Transverse colon (tissue), 4 donors: ENCODE measurements around the gene SLX4IP. TPM values are rescaled to one million over a fixed set of nuclear protein-coding genes. Genes with fewer than 3 reads are reported as not detected.
"Not testable (repeated sequence)": the region's sequence is repeated elsewhere in the genome, so short reads cannot be mapped to it uniquely, and the experiment has no call there.

ENCODE experiments used
- DNase-seq: peaks from one replicate; pipeline ENCODE4 v3.0.0-alpha.2; 2019
- H3K27ac ChIP-seq, 4 donors: fragments of 200-600 bp; sonication (generic); 2 replicates each; pipeline ENCODE4 v1.5.1; 2016 to 2018; ENCODE audit warnings: inconsistent platforms in 4 of 4
- H3K27me3 ChIP-seq: fragments of 200-600 bp; sonication (generic); 2 replicates; pipeline ENCODE4 v1.5.1; 2017; ENCODE audit warnings: inconsistent platforms
- H3K36me3 ChIP-seq, 4 donors: fragments of 200-600 bp; sonication (generic); 2 replicates each; pipeline ENCODE4 v1.5.1; 2017 to 2019; ENCODE audit warnings: inconsistent platforms in 4 of 4
- H3K4me1 ChIP-seq, 4 donors: fragments of 200-600 bp; sonication (generic); 2 replicates each; pipeline ENCODE4 v1.5.1; 2017 to 2020; ENCODE audit warnings: inconsistent platforms in 4 of 4
- H3K4me3 ChIP-seq, 4 donors: fragments of 200-600 bp; sonication (generic); 1 replicate in 1 of 4; 2 replicates in 3 of 4; pipeline versions ENCODE4 v1.5.1 to v1.6.1; 2017 to 2019; ENCODE audit warnings: inconsistent platforms in 4 of 4
- H3K9me3 ChIP-seq, 2 donors: fragments of 200-600 bp; sonication (generic); 2 replicates each; pipeline ENCODE4 v1.5.1; 2017 to 2019; ENCODE audit warnings: inconsistent platforms in 2 of 2
- EP300 ChIP-seq: sonication (generic); formaldehyde crosslinking; IDR thresholded peaks from one replicate; pipeline ENCODE4 v1.6.1; 2017; ENCODE audit warnings: antibody characterized with exemption, low read depth
- POLR2A ChIP-seq: fragments of 450-650 bp; IDR thresholded peaks from one replicate; pipeline ENCODE4 v1.6.1; 2016; ENCODE audit warnings: antibody characterized with exemption, mild to moderate bottlenecking, moderate library complexity
- POLR2AphosphoS5 ChIP-seq, 3 donors: sonication (generic); formaldehyde crosslinking; IDR thresholded peaks; one replicate each; pipeline ENCODE4 v1.6.1; 2016; ENCODE audit warnings: antibody characterized with exemption in 3 of 3
- WGBS, 2 donors: methylation state at CpG; one replicate each; pipeline ENCODE4 v1.1.5; 2018; ENCODE audit warnings: low coverage in 1 of 2; 5-methylcytosine and 5-hydroxymethylcytosine counted together
- in situ Hi-C, 4 donors: fragments of 200-750 bp; cut with MboI; loops; one replicate each; pipeline versions ENCODE4 v1.15.0 to v1.15.1; 2017; ENCODE audit warnings: low sequenced_read_pairs in 3 of 4, low pct_ligation_motif_present in 1 of 4, low pct_unique_long_range_greater_than_20kb in 1 of 4
- intact Hi-C: fragments of 100-400 bp; cut with DNase I; formaldehyde crosslinking; loops from one replicate; pipeline ENCODE4 v1.15.1; 2023; ENCODE audit warnings: low total_unique reads
- total RNA-seq, 4 donors: library from RNA; depleted of rRNA; stranded (reverse); fragments of >200 nt; gene quantifications; one replicate each; pipeline ENCODE4 v1.1.0, GENCODE V29; 2016
- TF ChIP-seq, protein P1 (sequence below), 5 experiments: fragments of 200-600 bp in 3 of 5; fragments of 450-650 bp in 2 of 5; sonication (generic) in 3 of 5; IDR thresholded peaks; 1 replicate in 2 of 5; 2 replicates in 3 of 5; pipeline ENCODE4 v1.5.1; 2016 to 2017; ENCODE audit warnings: antibody characterized with exemption in 5 of 5, inconsistent platforms in 3 of 5, mild to moderate bottlenecking in 2 of 5, moderate library complexity in 1 of 5

Gene SLX4IP
- total RNA-seq, 4 donors from 2014 or later: 5.4 to 8.4 (median 7.5) TPM

DNA sequence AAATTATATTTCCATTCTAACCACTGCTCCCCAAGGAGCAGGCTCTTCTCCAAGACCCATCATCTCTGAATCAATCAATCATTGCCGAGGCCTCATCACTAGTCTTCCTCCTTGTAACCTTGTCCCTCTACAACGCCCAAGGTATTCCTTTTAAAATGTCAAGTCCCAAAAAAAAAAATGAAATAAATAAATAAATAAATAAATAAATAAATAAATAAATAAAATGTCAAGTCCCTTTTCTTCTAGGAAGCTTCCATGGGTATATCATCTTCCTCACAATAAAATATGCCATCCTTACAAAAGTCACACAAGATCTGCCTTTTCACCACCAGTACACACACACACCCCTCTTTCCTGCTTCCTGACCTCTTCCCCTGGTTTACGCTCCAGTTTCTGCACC is 181.1 kb downstream of the SLX4IP start:
- Histone ChIP-seq H3K9me3 (no peaks in the 10 kb centered on the region), H3K36me3 (no peaks in the 10 kb centered on the region), H3K27me3 (no peaks in the 10 kb centered on the region), H3K27ac (no peak overlapping the region), H3K4me1 (peaks cover 0 to 15% (median 8%) of the 10 kb centered on the region in 4 donors), H3K4me3 (no peak overlapping the region)
- DNase-seq: no peak
- intact Hi-C loops: no loop called here
- no peak for TF ChIP-seq POLR2A
- TF ChIP-seq POLR2AphosphoS5 (IDR thresholded peaks at IDR 0.05): no peak
- TF ChIP-seq, protein P1, sequence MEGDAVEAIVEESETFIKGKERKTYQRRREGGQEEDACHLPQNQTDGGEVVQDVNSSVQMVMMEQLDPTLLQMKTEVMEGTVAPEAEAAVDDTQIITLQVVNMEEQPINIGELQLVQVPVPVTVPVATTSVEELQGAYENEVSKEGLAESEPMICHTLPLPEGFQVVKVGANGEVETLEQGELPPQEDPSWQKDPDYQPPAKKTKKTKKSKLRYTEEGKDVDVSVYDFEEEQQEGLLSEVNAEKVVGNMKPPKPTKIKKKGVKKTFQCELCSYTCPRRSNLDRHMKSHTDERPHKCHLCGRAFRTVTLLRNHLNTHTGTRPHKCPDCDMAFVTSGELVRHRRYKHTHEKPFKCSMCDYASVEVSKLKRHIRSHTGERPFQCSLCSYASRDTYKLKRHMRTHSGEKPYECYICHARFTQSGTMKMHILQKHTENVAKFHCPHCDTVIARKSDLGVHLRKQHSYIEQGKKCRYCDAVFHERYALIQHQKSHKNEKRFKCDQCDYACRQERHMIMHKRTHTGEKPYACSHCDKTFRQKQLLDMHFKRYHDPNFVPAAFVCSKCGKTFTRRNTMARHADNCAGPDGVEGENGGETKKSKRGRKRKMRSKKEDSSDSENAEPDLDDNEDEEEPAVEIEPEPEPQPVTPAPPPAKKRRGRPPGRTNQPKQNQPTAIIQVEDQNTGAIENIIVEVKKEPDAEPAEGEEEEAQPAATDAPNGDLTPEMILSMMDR (IDR thresholded peaks at IDR 0.05): no peak
- no peak for TF ChIP-seq EP300
- in situ Hi-C loops: no loop called here
- 96 to 97% methylated on average over 3 of the region's 3 CpGs for WGBS, 2 donors

DNA sequence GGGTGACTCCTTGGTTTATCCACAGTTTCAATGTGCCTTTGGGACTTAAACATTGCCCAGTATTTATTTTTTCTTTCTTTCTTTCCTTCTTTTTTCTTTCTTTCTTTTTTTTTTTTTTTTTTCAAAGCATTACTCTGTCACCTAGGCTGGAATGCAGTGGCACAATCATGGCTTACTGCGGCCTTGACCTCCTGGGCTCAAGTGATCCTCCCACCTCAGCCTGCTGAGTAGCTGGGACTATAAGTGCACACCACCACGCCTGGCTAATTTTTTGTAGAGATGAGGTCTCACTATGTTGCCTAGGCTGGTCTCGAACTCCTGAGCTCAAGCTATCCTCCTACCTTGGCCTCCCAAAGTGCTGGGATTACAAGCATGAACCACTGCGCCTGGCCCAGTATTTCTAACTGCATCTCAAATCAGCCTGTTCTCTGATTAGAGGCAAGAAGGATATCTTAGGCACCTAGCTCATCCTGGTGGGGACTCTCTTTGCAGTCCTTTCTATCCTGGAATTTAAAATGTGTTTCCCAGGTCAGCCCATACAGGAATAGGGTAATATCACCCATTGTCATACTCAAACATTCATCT is 182.5 kb downstream of the SLX4IP start:
- 100% methylated on average over 4 of the region's 4 CpGs; no CpG with 5 or more reads in 1 of the 2 donors for WGBS, 2 donors
- H3K4me3 ChIP-seq, DNase-seq, H3K27me3 ChIP-seq, H3K9me3 ChIP-seq, H3K27ac ChIP-seq, intact Hi-C loops, H3K36me3 ChIP-seq, in situ Hi-C loops: not testable (repeated sequence)
- peaks cover 0 to 15% (median 8%) of the 10 kb centered on the region in 4 donors for H3K4me1 ChIP-seq

DNA sequence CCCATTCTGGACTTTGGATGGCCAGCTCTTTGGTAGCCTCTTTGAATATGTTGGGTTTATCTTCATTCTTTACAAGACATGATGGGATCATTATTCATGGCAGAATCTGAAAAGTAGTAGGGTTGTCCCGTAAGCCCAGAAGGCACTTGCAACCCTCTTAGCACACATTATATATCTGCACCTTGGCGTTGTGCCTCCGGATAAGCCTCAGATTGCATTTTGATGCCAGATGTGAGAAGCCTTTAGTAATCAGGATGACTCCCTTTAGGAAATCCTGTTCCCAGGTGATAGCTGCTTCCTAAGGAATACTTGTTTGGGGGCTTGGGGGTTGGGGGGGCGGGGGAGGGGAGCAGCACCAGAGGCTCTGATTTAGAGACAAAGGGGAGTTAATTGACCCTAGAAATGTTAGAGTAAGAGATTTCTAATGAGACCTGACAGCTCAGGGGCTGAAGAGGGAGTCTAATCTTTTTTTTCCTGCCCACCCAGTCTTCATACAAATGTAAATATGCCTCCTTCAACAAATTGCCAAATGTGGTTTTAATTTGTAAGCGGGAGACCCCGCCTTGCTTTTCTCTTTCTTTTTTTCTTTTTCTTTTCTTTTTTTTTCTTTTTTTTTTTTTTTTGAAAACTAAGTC is 183.6 kb downstream of the SLX4IP start:
- intact Hi-C loops (no loop called here), in situ Hi-C loops (no loop called here)
- Histone ChIP-seq H3K9me3 (no peaks in the 10 kb centered on the region), H3K27me3 (no peaks in the 10 kb centered on the region), H3K4me3 (no peak overlapping the region), H3K4me1 (peaks cover 0 to 15% (median 8%) of the 10 kb centered on the region in 4 donors), H3K36me3 (no peaks in the 10 kb centered on the region), H3K27ac (no peak overlapping the region)
- WGBS, 2 donors: 89 to 90% methylated on average over 3 to 6 of the region's 6 CpGs
- TF ChIP-seq, protein P1 (IDR thresholded peaks at IDR 0.05): no peak
- no peak for TF ChIP-seq EP300
- no peak for TF ChIP-seq POLR2AphosphoS5 (IDR thresholded peaks at IDR 0.05)
- TF ChIP-seq POLR2A: no peak
- no peak for DNase-seq

DNA sequence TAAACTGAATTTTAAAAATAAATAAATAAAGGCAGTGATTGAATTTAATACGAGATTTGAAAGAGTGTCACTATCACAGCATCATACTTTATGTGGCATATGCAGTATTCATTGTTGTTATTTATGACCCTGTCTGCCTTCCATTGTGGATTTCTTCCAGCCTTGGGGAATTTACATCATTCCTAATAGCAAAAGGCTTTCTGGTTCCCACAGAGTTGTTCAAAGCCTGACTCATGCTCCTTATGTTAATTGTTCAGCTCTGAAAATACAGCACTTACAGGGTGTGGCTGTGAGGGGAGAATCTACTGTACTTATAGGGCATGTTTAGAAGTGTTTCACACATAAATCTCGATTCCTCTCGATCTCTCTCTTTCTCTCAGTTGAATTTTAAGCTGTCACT is 184.3 kb downstream of the SLX4IP start:
- DNase-seq: no peak
- no peak for TF ChIP-seq EP300
- TF ChIP-seq POLR2AphosphoS5 (IDR thresholded peaks at IDR 0.05): no peak
- TF ChIP-seq, protein P1 (IDR thresholded peaks at IDR 0.05): no peak
- TF ChIP-seq POLR2A: no peak
- Histone ChIP-seq H3K27ac (peak overlapping the region in 3 of 4 donors; percentile 5 to 32 (median 10)), H3K4me1 (peaks cover 0 to 15% (median 8%) of the 10 kb centered on the region in 4 donors), H3K27me3 (no peaks in the 10 kb centered on the region), H3K36me3 (no peaks in the 10 kb centered on the region), H3K9me3 (no peaks in the 10 kb centered on the region), H3K4me3 (no peak overlapping the region)
- in situ Hi-C loops (no loop called here), intact Hi-C loops (no loop called here)
- WGBS, 2 donors: 37 to 48% methylated on average over 3 of the region's 3 CpGs
